Stimulated activated CD8-positive, alpha-beta memory T cell treated with anti-CD3 and anti-CD28 coated beads, Interleukin-15, amount 100 ng/mL, for 24 hours (primary cell): ENCODE measurements around the gene USP40.

Experiments
- DNase-seq: peaks from one replicate; pipeline ENCODE4 v3.0.0-alpha.2; 2020; ENCODE audit warnings: low read depth

USP40 gene

DNA sequence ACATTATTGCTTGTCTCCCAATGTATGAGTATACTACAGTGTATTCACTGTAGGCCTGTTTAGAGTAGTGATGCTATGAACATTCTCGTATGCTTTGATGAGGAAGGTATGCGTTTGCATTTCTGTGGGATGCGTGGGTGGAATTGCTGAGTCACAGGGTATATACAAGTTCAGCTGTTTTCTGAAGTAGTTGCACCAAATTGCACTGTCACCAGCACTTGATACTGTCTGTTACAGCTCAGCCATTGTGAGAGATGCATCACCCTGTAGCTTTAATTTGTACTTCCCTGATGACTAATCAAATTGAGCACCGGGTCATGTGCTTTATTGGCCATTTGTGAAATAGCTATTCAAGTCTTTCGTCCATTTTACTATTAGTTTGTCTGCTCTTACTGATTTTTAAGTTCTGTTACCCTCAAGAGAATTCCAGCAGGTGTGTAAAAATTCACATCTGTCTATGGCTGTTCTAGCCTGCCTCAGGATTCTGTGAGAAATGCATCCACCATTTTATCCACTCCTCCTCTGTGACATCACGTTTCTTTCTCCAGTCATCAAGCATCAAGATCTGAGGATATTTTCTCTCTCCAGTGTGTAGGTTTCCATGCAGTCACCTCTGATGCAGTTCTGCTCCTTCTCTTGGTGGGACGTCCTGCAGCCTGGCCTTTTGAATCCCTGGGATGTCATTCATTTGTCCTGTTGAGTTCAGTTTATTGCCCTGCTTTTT lies 139.8 kb downstream of the USP40 start:
- DNase-seq: no peak
